Peyer's patch (tissue), 4 donors: ENCODE data around the gene WDR46. TPM values are rescaled to one million over a fixed set of nuclear protein-coding genes. Genes with fewer than 3 reads are reported as not detected.

Source experiments
- DNase-seq, 3 donors: peaks; one replicate each; pipeline ENCODE4 v3.0.0-alpha.2; 2017 to 2019
- H3K27ac ChIP-seq, 4 donors: fragments of 200-600 bp; sonication (generic); one replicate each; pipeline ENCODE4 v1.5.1; 2016 to 2019
- H3K27me3 ChIP-seq, 2 donors: fragments of 200-600 bp; sonication (generic); one replicate each; pipeline ENCODE4 v1.5.1; 2019
- H3K36me3 ChIP-seq, 3 donors: fragments of 200-600 bp; sonication (generic); one replicate each; pipeline ENCODE4 v1.5.1; 2016 to 2019
- H3K4me1 ChIP-seq, 4 donors: fragments of 200-600 bp; sonication (generic); one replicate each; pipeline ENCODE4 v1.5.1; 2016 to 2019
- H3K4me3 ChIP-seq, 4 donors: fragments of 200-600 bp; sonication (generic); 1 replicate in 3 of 4; 2 replicates in 1 of 4; pipeline ENCODE4 v1.5.1; 2016 to 2019; ENCODE audit warnings: mild to moderate bottlenecking in 1 of 4
- H3K9me3 ChIP-seq, 4 donors: fragments of 200-600 bp; sonication (generic); one replicate each; pipeline ENCODE4 v1.5.1; 2016 to 2019; ENCODE audit warnings: mild to moderate bottlenecking in 1 of 4
- CTCF ChIP-seq, 6 experiments: fragments of 450-650 bp in 4 of 6; fragments of 200-600 bp in 2 of 6; sonication (generic) in 1 of 6; IDR thresholded peaks; one replicate each; pipeline ENCODE4 v1.5.1; 2017 to 2019; ENCODE audit warnings: antibody characterized with exemption in 6 of 6, mild to moderate bottlenecking in 3 of 6, moderate library complexity in 1 of 6
- POLR2A ChIP-seq, 2 donors: fragments of 450-650 bp; IDR thresholded peaks; one replicate each; pipeline ENCODE4 v1.5.1; 2017; ENCODE audit warnings: antibody characterized with exemption in 2 of 2, mild to moderate bottlenecking in 2 of 2, moderate library complexity in 2 of 2
- total RNA-seq, 4 donors: library from RNA; depleted of rRNA; stranded (reverse); fragments of >200 nt; gene quantifications; one replicate each; pipeline ENCODE4 v1.1.0, GENCODE V29; 2016

Gene WDR46
- total RNA-seq, 4 donors from 2014 or later, result 22.1 to 102 (median 34.3) TPM

- Histone ChIP-seq H3K27me3 (no peaks in the 10 kb centered on the region), H3K9me3 (no peaks in the 10 kb centered on the region), H3K4me3 (no peak overlapping the region), H3K36me3 (no peaks in the 10 kb centered on the region), H3K4me1 (peaks cover 0 to under 1% (median under 1%) of the 10 kb centered on the region in 4 donors), H3K27ac (no peak overlapping the region)
- DNase-seq, result peak in 1 of 3 donors; percentile 0
- no peak for TF ChIP-seq CTCF (IDR thresholded peaks at IDR 0.05)
- no peak for TF ChIP-seq POLR2A (IDR thresholded peaks at IDR 0.05)
Observed at GRCh38 chr6:33243476-33243875, 45.6 kb downstream of the WDR46 start.

GRCh38 chr6:33241968-33242367, 47.1 kb downstream of the WDR46 start:
- TF ChIP-seq CTCF (IDR thresholded peaks at IDR 0.05), result no peak
- TF ChIP-seq POLR2A (IDR thresholded peaks at IDR 0.05), result no peak
- Histone ChIP-seq H3K4me1 (no peaks in the 10 kb centered on the region), H3K27ac (no peak overlapping the region), H3K36me3 (no peaks in the 10 kb centered on the region), H3K27me3 (no peaks in the 10 kb centered on the region), H3K9me3 (no peaks in the 10 kb centered on the region), H3K4me3 (no peak overlapping the region)
- DNase-seq, result no peak

- H3K4me3 ChIP-seq, result no peak overlapping the region
- no peaks in the 10 kb centered on the region for H3K36me3 ChIP-seq
- no peak for DNase-seq
- no peaks in the 10 kb centered on the region for H3K9me3 ChIP-seq
- H3K4me1 ChIP-seq, result no peaks in the 10 kb centered on the region
- TF ChIP-seq CTCF (IDR thresholded peaks at IDR 0.05) (no peak), POLR2A (IDR thresholded peaks at IDR 0.05) (no peak)
- H3K27me3 ChIP-seq, result no peaks in the 10 kb centered on the region
- H3K27ac ChIP-seq, result no peak overlapping the region
Observed at GRCh38 chr6:33237741-33238140, 51.3 kb downstream of the WDR46 start.

- no peak for DNase-seq
- Histone ChIP-seq H3K4me3 (no peak overlapping the region), H3K36me3 (no peaks in the 10 kb centered on the region), H3K4me1 (no peaks in the 10 kb centered on the region), H3K27ac (no peak overlapping the region), H3K27me3 (no peaks in the 10 kb centered on the region), H3K9me3 (no peaks in the 10 kb centered on the region)
- TF ChIP-seq POLR2A (IDR thresholded peaks at IDR 0.05) (no peak), CTCF (IDR thresholded peaks at IDR 0.05) (no peak)
Observed at GRCh38 chr6:33236852-33237251, 52.2 kb downstream of the WDR46 start.

- H3K9me3 ChIP-seq, result no peaks in the 10 kb centered on the region
- peak in 1 of 3 donors; percentile 5 for DNase-seq
- no peak for TF ChIP-seq CTCF (IDR thresholded peaks at IDR 0.05)
- no peak for TF ChIP-seq POLR2A (IDR thresholded peaks at IDR 0.05)
- no peak overlapping the region for H3K4me3 ChIP-seq
- no peaks in the 10 kb centered on the region for H3K36me3 ChIP-seq
- H3K4me1 ChIP-seq, result no peaks in the 10 kb centered on the region
- no peak overlapping the region for H3K27ac ChIP-seq
- H3K27me3 ChIP-seq, result no peaks in the 10 kb centered on the region
Observed at GRCh38 chr6:33236328-33236727, 52.7 kb downstream of the WDR46 start.

- TF ChIP-seq CTCF (IDR thresholded peaks at IDR 0.05) (no peak), POLR2A (IDR thresholded peaks at IDR 0.05) (no peak)
- H3K4me3 ChIP-seq, result no peak overlapping the region
Observed at GRCh38 chr6:33235221-33235634, 53.8 kb downstream of the WDR46 start.

More at GRCh38 chr6:33235221-33235634, 53.8 kb downstream of the WDR46 start:
- Histone ChIP-seq H3K27me3 (no peaks in the 10 kb centered on the region), H3K36me3 (no peaks in the 10 kb centered on the region), H3K27ac (no peak overlapping the region), H3K4me1 (no peaks in the 10 kb centered on the region), H3K9me3 (no peaks in the 10 kb centered on the region)
- DNase-seq, result peak in 1 of 3 donors; percentile 24
